GM12892 (cell line): Measurements from ENCODE around the gene HARS1.
A peak's percentile ranks its signal among the peaks of the same experiment; 100 is the strongest.
"Not testable (repeated sequence)": the region's sequence is repeated elsewhere in the genome, so short reads cannot be mapped to it uniquely, and the experiment has no call there.

Experiments
- DNase-seq: peaks from one replicate; pipeline ENCODE4 v3.0.0; 2011; ENCODE audit not compliant: insufficient read length
- FAIRE-seq: peaks from 2 replicates; lab custom pipeline; 2011; peaks lifted over from hg19 to GRCh38; lab: Jason Lieb, UNC
- POLR2A ChIP-seq: IDR thresholded peaks from 2 replicates; pipeline ENCODE4 v1.6.1; 2011; ENCODE audit warnings: low read depth, low read length, control low read depth
- POLR2AphosphoS5 ChIP-seq: IDR thresholded peaks from 2 replicates; pipeline ENCODE4 v1.6.1; 2011; ENCODE audit warnings: low read depth, low read length, control low read depth
- TAF1 ChIP-seq: IDR thresholded peaks from 2 replicates; pipeline ENCODE4 v1.6.1; 2011; ENCODE audit warnings: low read depth, mild to moderate bottlenecking, control low read depth, low read length, borderline replicate concordance

Gene HARS1

GRCh38 chr5:140710899-140711552, 19.9 kb upstream of the HARS1 start:
- TF ChIP-seq TAF1: no peak
- TF ChIP-seq POLR2AphosphoS5: no peak
- 0 out of 2 replicates have a peak, but pooled peaks have one; percentile 20 for TF ChIP-seq POLR2A
- DNase-seq (peak; percentile 49), FAIRE-seq (peak; percentile 100)

DNA sequence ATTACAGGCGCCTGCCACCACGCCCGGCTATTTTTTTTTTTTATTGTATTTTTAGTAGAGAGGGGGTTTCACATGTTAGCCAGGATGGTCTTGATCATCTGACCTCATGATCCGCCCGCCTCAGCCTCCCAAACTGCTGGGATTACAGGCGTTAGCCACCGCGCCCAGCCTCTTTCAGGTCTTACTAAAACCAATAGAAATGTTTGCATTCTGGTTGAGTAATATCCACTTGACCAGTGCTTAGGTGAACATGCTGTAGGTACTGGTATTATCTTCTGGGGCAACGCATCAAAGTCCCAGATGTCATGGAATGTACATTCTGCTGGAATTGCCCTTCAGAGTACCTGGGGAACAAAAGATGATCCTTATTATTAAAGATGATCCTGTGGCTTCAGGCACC, 17.6 kb upstream of the HARS1 start:
- FAIRE-seq, DNase-seq: not testable (repeated sequence)

DNA sequence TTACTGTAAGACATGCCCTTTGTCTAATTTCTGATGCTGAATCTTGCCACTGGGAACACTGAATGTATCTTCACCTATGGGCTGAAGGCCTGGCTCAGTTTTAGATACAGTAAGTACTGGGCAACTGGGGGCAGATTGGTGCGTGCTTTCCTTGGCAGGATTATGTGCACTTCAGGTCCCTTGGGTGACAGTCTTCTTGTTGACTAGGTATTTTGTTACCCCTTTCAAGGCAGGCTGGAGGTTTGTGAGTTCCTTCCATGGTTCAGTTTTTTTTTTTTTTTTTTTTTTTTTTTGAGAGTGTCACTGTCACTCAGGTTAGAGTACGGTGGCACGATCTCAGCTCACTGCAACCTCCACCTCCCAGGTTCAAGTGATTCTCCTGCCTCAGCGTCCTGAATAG, 16.6 kb upstream of the HARS1 start:
- no peak for TF ChIP-seq POLR2AphosphoS5
- no peak for TF ChIP-seq TAF1
- no peak; the same call in 1 of the 2 replicates for TF ChIP-seq POLR2A
- no peak for DNase-seq
- no peak for FAIRE-seq

GRCh38 chr5:140700177-140701144, 9.3 kb upstream of the HARS1 start, which contains the start of gene ZMAT2:
TSS of gene ZMAT2 (plus strand) at chr5:140700447. CDS start at chr5:140700461, 14 bp downstream.
- FAIRE-seq (peak; percentile 100), DNase-seq (peak; percentile 75)
- TF ChIP-seq TAF1: peak; percentile 98
- TF ChIP-seq POLR2AphosphoS5: peak; percentile 89
- TF ChIP-seq POLR2A: peak; percentile 89

GRCh38 chr5:140696891-140697492, 5.8 kb upstream of the HARS1 start:
- no peak for DNase-seq
- no peak for TF ChIP-seq TAF1
- no peak for TF ChIP-seq POLR2AphosphoS5
- no peak for TF ChIP-seq POLR2A
- no peak for FAIRE-seq

DNA sequence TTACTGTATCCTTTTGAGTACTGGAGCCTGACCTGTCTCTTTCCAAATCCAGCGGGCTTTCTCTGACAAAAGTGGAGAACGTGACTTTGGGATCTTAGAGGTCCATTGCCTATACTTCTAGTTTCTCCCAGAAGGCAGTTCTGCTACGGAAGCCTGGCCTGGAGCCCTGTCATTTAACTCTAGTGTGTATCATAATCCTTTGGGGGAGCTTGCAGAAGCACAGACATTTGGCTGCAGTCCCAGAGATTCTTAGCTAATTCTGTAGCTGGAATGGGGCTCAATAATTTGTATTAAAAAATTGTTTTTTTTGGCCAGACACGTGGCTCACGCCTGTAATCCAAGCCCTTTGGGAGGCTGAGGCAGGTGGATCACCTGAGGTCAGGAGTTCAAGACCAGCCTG, 3.1 kb upstream of the HARS1 start:
- FAIRE-seq: no peak
- DNase-seq: no peak
- TF ChIP-seq POLR2A (no peak), POLR2AphosphoS5 (no peak), TAF1 (no peak)

DNA sequence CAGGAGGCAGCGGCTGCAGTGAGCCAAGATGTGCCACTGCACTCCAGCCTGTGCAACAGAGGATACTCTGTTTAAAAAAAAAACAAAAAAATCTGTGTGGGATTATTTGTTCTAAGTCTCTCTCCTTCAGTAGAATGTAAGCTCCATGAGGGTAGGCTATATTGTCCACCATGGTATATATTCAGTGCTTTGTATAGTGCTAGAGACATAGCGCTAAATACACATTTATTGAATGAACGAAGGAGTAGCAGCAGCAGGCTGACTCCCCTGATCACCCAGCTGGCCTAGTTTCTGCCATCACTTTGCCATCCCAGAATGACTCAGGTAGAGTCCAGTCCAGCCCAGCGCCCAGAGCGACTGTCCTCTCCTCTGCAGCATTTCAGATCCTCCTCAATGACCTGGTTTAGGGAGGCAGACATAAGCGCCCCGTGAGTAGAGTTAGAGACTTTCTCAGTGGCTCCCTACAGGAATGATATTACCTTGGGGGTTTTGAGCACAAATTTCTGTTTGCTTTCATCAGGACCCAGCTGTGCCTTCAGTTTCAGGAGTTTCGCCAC, 716 bp downstream of the HARS1 start:
- TF ChIP-seq TAF1 (no peak), POLR2A (no peak), POLR2AphosphoS5 (no peak)
- FAIRE-seq (no peak), DNase-seq (no peak)

DNA sequence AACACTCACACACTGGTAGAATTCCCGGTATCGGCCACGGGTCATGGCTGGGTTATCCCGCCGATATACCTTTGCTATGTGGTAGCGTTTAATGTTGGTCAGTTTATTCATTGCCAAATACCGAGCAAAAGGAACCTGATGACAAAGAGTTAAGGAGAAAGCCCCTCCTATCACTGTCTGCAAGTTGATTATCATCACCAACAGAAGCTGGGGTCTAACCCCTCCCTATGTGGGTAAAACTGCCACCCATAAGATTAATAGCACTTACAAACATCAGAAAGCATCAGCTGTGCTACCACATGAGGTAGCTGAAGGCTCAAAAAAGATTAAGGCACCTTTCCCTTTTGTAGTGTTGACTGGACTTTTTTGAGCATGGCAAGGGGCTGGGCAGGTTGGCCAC, 12.2 kb downstream of the HARS1 start:
- DNase-seq (no peak), FAIRE-seq (no peak)
- no peak for TF ChIP-seq POLR2A
- TF ChIP-seq POLR2AphosphoS5: no peak
- no peak for TF ChIP-seq TAF1

DNA sequence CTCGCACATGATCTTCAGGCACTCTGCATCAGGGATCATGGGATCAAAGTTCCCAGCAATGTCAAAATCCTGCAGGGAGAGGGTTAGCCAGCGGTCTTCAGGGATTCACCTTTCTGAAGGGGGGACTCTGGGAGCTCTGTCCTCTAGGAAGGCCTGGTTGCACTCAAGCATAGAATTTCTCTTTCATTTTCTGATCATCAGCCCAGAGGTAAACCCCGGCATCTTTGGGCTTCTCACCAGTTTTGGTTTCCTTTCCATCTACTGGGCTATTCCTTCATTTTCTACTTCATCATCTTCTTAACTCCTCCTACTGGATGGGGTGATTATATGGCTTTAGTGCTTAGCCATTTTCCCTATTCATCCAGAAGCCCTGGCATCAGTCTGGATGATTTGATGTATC, 13.2 kb downstream of the HARS1 start:
- no peak for DNase-seq
- TF ChIP-seq POLR2A (no peak), POLR2AphosphoS5 (no peak; the same call in 1 of the 2 replicates), TAF1 (no peak)
- no peak for FAIRE-seq

GRCh38 chr5:140674629-140675028, 16.5 kb downstream of the HARS1 start:
- no peak for FAIRE-seq
- TF ChIP-seq POLR2A: no peak
- TF ChIP-seq POLR2AphosphoS5: peak; percentile 19; the same call in 1 of the 2 replicates
- DNase-seq: no peak

GRCh38 chr5:140674211-140674610, 17.0 kb downstream of the HARS1 start:
- TF ChIP-seq POLR2A (no peak), TAF1 (no peak), POLR2AphosphoS5 (no peak)
- FAIRE-seq: no peak
- DNase-seq: no peak
